Gastroesophageal sphincter (tissue), 4 donors: Measurements from ENCODE around the gene CYFIP1. TPM values are rescaled to one million over a fixed set of nuclear protein-coding genes. Genes with fewer than 3 reads are reported as not detected.

Source experiments
- ATAC-seq: fragments of 150-250 bp; one replicate; pipeline ENCODE4 v1.9.1; 2016; ENCODE audit warnings: mild to moderate bottlenecking, moderate library complexity
- H3K27ac ChIP-seq, 4 donors: fragments of 200-600 bp; sonication (generic) in 3 of 4; 1 replicate in 3 of 4; 2 replicates in 1 of 4; pipeline ENCODE4 v1.5.1; 2016 to 2019
- H3K27me3 ChIP-seq: fragments of 200-600 bp; sonication (generic); one replicate; pipeline ENCODE4 v1.5.1; 2019
- H3K36me3 ChIP-seq, 2 donors: fragments of 200-600 bp; sonication (generic); one replicate each; pipeline ENCODE4 v1.5.1; 2019; ENCODE audit warnings: control low read depth in 1 of 2
- H3K4me1 ChIP-seq, 3 donors: fragments of 200-600 bp; sonication (generic); 1 replicate in 2 of 3; 2 replicates in 1 of 3; pipeline ENCODE4 v1.5.1; 2016 to 2019; ENCODE audit warnings: control low read depth in 2 of 3
- H3K4me3 ChIP-seq, 2 donors: fragments of 200-600 bp; sonication (generic); one replicate each; pipeline ENCODE4 v1.5.1; 2019; ENCODE audit warnings: mild to moderate bottlenecking in 1 of 2, moderate library complexity in 1 of 2
- H3K9me3 ChIP-seq, 3 donors: fragments of 200-600 bp; sonication (generic); one replicate each; pipeline ENCODE4 v1.5.1; 2017 to 2019; ENCODE audit warnings: control low read depth in 2 of 3
- CTCF ChIP-seq, 4 experiments: fragments of 200-600 bp in 2 of 4; fragments of 450-650 bp in 2 of 4; sonication (generic) in 1 of 4; IDR thresholded peaks; one replicate each; pipeline ENCODE4 v1.5.1; 2017 to 2019; ENCODE audit warnings: antibody characterized with exemption in 4 of 4, mild to moderate bottlenecking in 2 of 4, moderate library complexity in 2 of 4
- EP300 ChIP-seq: sonication (generic); formaldehyde crosslinking; IDR thresholded peaks from one replicate; pipeline ENCODE4 v1.6.1; 2017; ENCODE audit warnings: antibody characterized with exemption, mild to moderate bottlenecking
- POLR2A ChIP-seq, 2 donors: fragments of 450-650 bp; IDR thresholded peaks; one replicate each; pipeline ENCODE4 v1.6.1; 2017; ENCODE audit warnings: antibody characterized with exemption in 2 of 2, mild to moderate bottlenecking in 2 of 2, moderate library complexity in 1 of 2
- POLR2AphosphoS5 ChIP-seq: sonication (generic); formaldehyde crosslinking; IDR thresholded peaks from one replicate; pipeline ENCODE4 v1.6.1; 2017; ENCODE audit warnings: antibody characterized with exemption
- WGBS, 2 donors: methylation state at CpG; one replicate each; pipeline ENCODE4 v1.1.5; 2018; ENCODE audit warnings: low coverage in 1 of 2; 5-methylcytosine and 5-hydroxymethylcytosine counted together
- total RNA-seq, 4 donors: library from RNA; depleted of rRNA; stranded (reverse); fragments of >200 nt; gene quantifications; one replicate each; pipeline ENCODE4 v1.1.0, GENCODE V29; 2016

Gene CYFIP1
- total RNA-seq, 4 donors from 2014 or later, result 82.3 to 116 (median 101) TPM

GRCh38 chr15:22861161-22861560 is 119.0 kb downstream of the CYFIP1 start:
- TF ChIP-seq POLR2AphosphoS5 (no peak), CTCF (IDR thresholded peaks at IDR 0.05) (no peak), EP300 (no peak), POLR2A (IDR thresholded peaks at IDR 0.05) (no peak)
- H3K9me3 ChIP-seq, result no peaks in the 10 kb centered on the region
- WGBS, 2 donors, result 59 to 67% methylated on average over 1 to 2 of the region's 2 CpGs
- H3K4me3 ChIP-seq, result no peak overlapping the region
- ATAC-seq, result no peak
- H3K4me1 ChIP-seq, result no peaks in the 10 kb centered on the region
- no peaks in the 10 kb centered on the region for H3K27me3 ChIP-seq
- no peak overlapping the region for H3K27ac ChIP-seq
- peaks cover 0 to 84% of the 10 kb centered on the region in 2 donors for H3K36me3 ChIP-seq

GRCh38 chr15:22856659-22857058 is 123.5 kb downstream of the CYFIP1 start:
- Histone ChIP-seq H3K4me1 (no peaks in the 10 kb centered on the region), H3K4me3 (no peak overlapping the region), H3K27ac (no peak overlapping the region), H3K27me3 (no peaks in the 10 kb centered on the region), H3K9me3 (no peaks in the 10 kb centered on the region), H3K36me3 (peaks cover 0 to 94% of the 10 kb centered on the region in 2 donors)
- no peak for TF ChIP-seq EP300
- TF ChIP-seq POLR2A (IDR thresholded peaks at IDR 0.05), result no peak
- no peak for TF ChIP-seq POLR2AphosphoS5
- TF ChIP-seq CTCF (IDR thresholded peaks at IDR 0.05), result no peak
- WGBS, 2 donors, result 10 to 38% methylated on average over 1 of the region's 1 CpG
- ATAC-seq, result no peak

GRCh38 chr15:22855791-22856190 is 124.4 kb downstream of the CYFIP1 start:
- 50 to 92% methylated on average over 2 to 3 of the region's 4 CpGs for WGBS, 2 donors
- H3K27ac ChIP-seq, result no peak overlapping the region
- no peak for ATAC-seq
- TF ChIP-seq POLR2AphosphoS5, result no peak
- TF ChIP-seq POLR2A (IDR thresholded peaks at IDR 0.05), result no peak
- no peak for TF ChIP-seq EP300
- no peak for TF ChIP-seq CTCF (IDR thresholded peaks at IDR 0.05)
- H3K27me3 ChIP-seq, result no peaks in the 10 kb centered on the region
- H3K9me3 ChIP-seq, result no peaks in the 10 kb centered on the region
- no peaks in the 10 kb centered on the region for H3K4me1 ChIP-seq
- H3K36me3 ChIP-seq, result peaks cover 0 to 89% of the 10 kb centered on the region in 2 donors
- no peak overlapping the region for H3K4me3 ChIP-seq

- Histone ChIP-seq H3K36me3 (peaks cover 0 to 80% of the 10 kb centered on the region in 2 donors), H3K4me1 (no peaks in the 10 kb centered on the region), H3K4me3 (no peak overlapping the region), H3K27ac (no peak overlapping the region), H3K9me3 (no peaks in the 10 kb centered on the region), H3K27me3 (no peaks in the 10 kb centered on the region)
- ATAC-seq, result no peak
- 73 to 86% methylated on average over 4 of the region's 4 CpGs for WGBS, 2 donors
- TF ChIP-seq POLR2AphosphoS5, result no peak
- no peak for TF ChIP-seq EP300
- no peak for TF ChIP-seq CTCF (IDR thresholded peaks at IDR 0.05)
- no peak for TF ChIP-seq POLR2A (IDR thresholded peaks at IDR 0.05)
Observed at GRCh38 chr15:22851513-22851912, 128.7 kb downstream of the CYFIP1 start.

- no peaks in the 10 kb centered on the region for H3K9me3 ChIP-seq
- TF ChIP-seq POLR2AphosphoS5 (no peak), POLR2A (IDR thresholded peaks at IDR 0.05) (no peak), CTCF (IDR thresholded peaks at IDR 0.05) (no peak), EP300 (no peak)
- no peak overlapping the region for H3K4me3 ChIP-seq
- H3K36me3 ChIP-seq, result peaks cover 0 to 83% of the 10 kb centered on the region in 2 donors
- H3K4me1 ChIP-seq, result peaks cover 0 to 6% (median 0%) of the 10 kb centered on the region in 3 donors
- no peaks in the 10 kb centered on the region for H3K27me3 ChIP-seq
- ATAC-seq, result no peak
- 78 to 84% methylated on average over 2 to 3 of the region's 3 CpGs for WGBS, 2 donors
- no peak overlapping the region for H3K27ac ChIP-seq
Observed at GRCh38 chr15:22850055-22850454, 130.1 kb downstream of the CYFIP1 start.
